ENCODE data around the gene PFN3.

PFN3 gene

DNA sequence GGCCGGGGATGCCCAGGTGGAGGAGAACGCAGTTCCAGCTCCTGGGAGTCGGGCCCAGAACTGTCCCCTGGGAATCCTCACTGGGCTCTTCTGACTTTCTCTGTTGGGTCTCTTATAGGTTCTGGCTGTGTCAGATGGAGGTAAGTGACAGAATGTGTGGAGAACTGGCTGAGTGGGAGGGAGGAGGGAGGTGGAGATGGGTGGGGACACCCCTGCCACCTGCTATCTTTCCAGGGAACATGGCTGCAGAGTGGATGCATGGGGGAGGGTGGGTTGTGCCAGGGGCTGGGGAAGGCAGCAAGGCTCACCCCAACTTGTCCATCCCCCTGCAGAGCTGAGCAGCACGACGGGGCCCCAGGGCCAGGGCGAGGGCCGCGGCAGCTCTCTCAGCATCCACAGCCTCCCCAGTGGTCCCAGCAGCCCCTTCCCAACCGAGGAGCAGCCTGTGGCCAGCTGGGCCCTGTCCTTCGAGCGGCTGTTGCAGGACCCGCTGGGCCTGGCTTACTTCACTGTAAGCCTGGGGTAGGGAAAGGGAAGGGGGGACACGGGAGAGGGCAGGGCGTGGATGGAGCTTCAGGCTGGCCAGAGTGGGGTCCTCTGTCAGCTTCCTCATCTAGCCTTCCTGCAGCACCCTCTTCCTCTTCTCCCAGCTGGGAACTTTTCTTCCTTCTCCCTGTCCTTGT, 34.5 kb downstream of the PFN3 start:
- H3K9me3 ChIP-seq (ENCODE audit: insufficient read depth, low read length), result no peaks in the 10 kb centered on the region
- no peak overlapping the region for H3K4me2 ChIP-seq (ENCODE audit: low read length)
- no peak for TF ChIP-seq EZH2phosphoT487 (IDR thresholded peaks at IDR 0.05; ENCODE audit: low read depth)
- TF ChIP-seq CTCF (IDR thresholded peaks at IDR 0.05; ENCODE audit: low read depth, low read length), result no peak
- H3K4me1 ChIP-seq (ENCODE audit: low read length), result peaks cover 53% of the 10 kb centered on the region
- peaks cover 14% of the 10 kb centered on the region for H4K20me1 ChIP-seq (ENCODE audit: insufficient read depth, low read length)
- H3K36me3 ChIP-seq (replicated peaks; ENCODE audit: low read depth, low read length), result peaks cover 6% of the 10 kb centered on the region
- no peaks in the 10 kb centered on the region for H3K79me2 ChIP-seq (ENCODE audit: low read length)
- H3K9ac ChIP-seq (ENCODE audit: low read length), result no peak overlapping the region
- no peaks in the 10 kb centered on the region for H3K27me3 ChIP-seq (ENCODE audit: low read depth, low read length)
- H2AFZ ChIP-seq (ENCODE audit: low read depth, low read length), result no peak overlapping the region
- H3K27ac ChIP-seq (ENCODE audit: low read length), result no peak overlapping the region
- H3K4me3 ChIP-seq (ENCODE audit: low read length), result no peak overlapping the region

- H3K4me3 ChIP-seq (ENCODE audit: low read length), result peak overlapping the region; percentile 70
- H3K79me2 ChIP-seq (ENCODE audit: low read length), result no peaks in the 10 kb centered on the region
- no peak overlapping the region for H2AFZ ChIP-seq (ENCODE audit: low read depth, low read length)
- peaks cover 42% of the 10 kb centered on the region for H3K4me1 ChIP-seq (ENCODE audit: low read length)
- peaks cover 7% of the 10 kb centered on the region for H4K20me1 ChIP-seq (ENCODE audit: insufficient read depth, low read length)
- H3K27me3 ChIP-seq (ENCODE audit: low read depth, low read length), result no peaks in the 10 kb centered on the region
- H3K4me2 ChIP-seq (ENCODE audit: low read length), result peak overlapping the region; percentile 93
- TF ChIP-seq EZH2phosphoT487 (IDR thresholded peaks at IDR 0.05; ENCODE audit: low read depth) (no peak), CTCF (IDR thresholded peaks at IDR 0.05; ENCODE audit: low read depth, low read length) (no peak)
- no peaks in the 10 kb centered on the region for H3K9me3 ChIP-seq (ENCODE audit: insufficient read depth, low read length)
- H3K36me3 ChIP-seq (replicated peaks; ENCODE audit: low read depth, low read length), result peaks cover 6% of the 10 kb centered on the region
- H3K9ac ChIP-seq (ENCODE audit: low read length), result peak overlapping the region; percentile 31; the same call in 1 of the 2 replicates
- H3K27ac ChIP-seq (ENCODE audit: low read length), result peak overlapping the region; percentile 40
Observed at GRCh38 chr5:177364159-177364962, 36.1 kb downstream of the PFN3 start.

DNA sequence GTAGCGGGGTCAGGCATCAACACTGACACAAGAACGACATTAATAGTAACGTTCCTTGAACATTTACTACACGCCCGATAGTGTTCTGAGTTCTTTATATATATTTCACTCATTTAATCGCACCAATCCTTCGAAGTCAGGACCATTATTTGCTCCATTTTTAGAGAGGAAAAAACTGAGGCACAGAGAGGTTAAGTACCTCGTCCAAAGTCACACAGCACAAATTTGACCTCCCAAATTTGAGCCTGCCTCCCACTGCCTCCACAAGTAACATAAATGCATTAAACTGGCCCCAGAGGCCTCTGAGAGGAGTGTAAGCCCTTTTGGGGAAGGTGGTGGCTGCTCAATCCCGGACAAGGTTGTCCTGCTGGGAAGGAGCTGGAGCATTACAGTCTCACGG, 36.9 kb downstream of the PFN3 start:
- Histone ChIP-seq H3K27ac (ENCODE audit: low read length) (no peak overlapping the region), H3K27me3 (ENCODE audit: low read depth, low read length) (no peaks in the 10 kb centered on the region), H3K4me3 (ENCODE audit: low read length) (peak overlapping the region; percentile 70), H3K9ac (ENCODE audit: low read length) (no peak overlapping the region), H3K4me2 (ENCODE audit: low read length) (peak overlapping the region; percentile 93), H3K79me2 (ENCODE audit: low read length) (peaks cover 3% of the 10 kb centered on the region; the same call in 1 of the 2 replicates), H2AFZ (ENCODE audit: low read depth, low read length) (no peak overlapping the region), H3K4me1 (ENCODE audit: low read length) (peaks cover 46% of the 10 kb centered on the region), H4K20me1 (ENCODE audit: insufficient read depth, low read length) (peaks cover 7% of the 10 kb centered on the region; the same call in 1 of the 2 replicates), H3K36me3 (replicated peaks; ENCODE audit: low read depth, low read length) (peaks cover 6% of the 10 kb centered on the region), H3K9me3 (ENCODE audit: insufficient read depth, low read length) (no peaks in the 10 kb centered on the region)
- no peak for TF ChIP-seq EZH2phosphoT487 (IDR thresholded peaks at IDR 0.05; ENCODE audit: low read depth)
- TF ChIP-seq CTCF (IDR thresholded peaks at IDR 0.05; ENCODE audit: low read depth, low read length), result no peak

All from OCI-LY3 (cell line).